ENCODE data around the gene POLDIP2.
"Not testable (repeated sequence)": the region's sequence is repeated elsewhere in the genome, so short reads cannot be mapped to it uniquely, and the experiment has no call there.

- TF ChIP-seq CTCF (IDR thresholded peaks at IDR 0.05); GABPA (IDR thresholded peaks at IDR 0.05; ENCODE audit: low read depth); RAD21 (IDR thresholded peaks at IDR 0.05; ENCODE audit: low read length); POLR2AphosphoS5 (IDR thresholded peaks at IDR 0.05; ENCODE audit: low read depth, low read length); FOXM1 (IDR thresholded peaks at IDR 0.05; ENCODE audit: low read depth); RCOR1 (IDR thresholded peaks at IDR 0.05; ENCODE audit: low read length); CHD2 (IDR thresholded peaks at IDR 0.05; ENCODE audit: low read length, partially characterized antibody); SMC3 (IDR thresholded peaks at IDR 0.05; ENCODE audit: low read depth, low read length); REST (IDR thresholded peaks at IDR 0.05; ENCODE audit: low read depth, low read length); MAX (IDR thresholded peaks at IDR 0.05; ENCODE audit: low read depth); NRF1 (IDR thresholded peaks at IDR 0.05; ENCODE audit: low read depth, low read length); USF2 (IDR thresholded peaks at IDR 0.05; ENCODE audit: borderline replicate concordance, low read depth, low read length); JUND (IDR thresholded peaks at IDR 0.05); EP300 (IDR thresholded peaks at IDR 0.05; ENCODE audit: borderline replicate concordance in 1 of 2, low read depth in 1 of 2, low read length in 1 of 2): not testable (repeated sequence)
These were observed 18.5 kb downstream of the POLDIP2 start for GRCh38 chr17:28338769-28339212.

Data from SK-N-SH (cell line).